Measurements from ENCODE around the gene MYO3A.

The MYO3A gene

DNA sequence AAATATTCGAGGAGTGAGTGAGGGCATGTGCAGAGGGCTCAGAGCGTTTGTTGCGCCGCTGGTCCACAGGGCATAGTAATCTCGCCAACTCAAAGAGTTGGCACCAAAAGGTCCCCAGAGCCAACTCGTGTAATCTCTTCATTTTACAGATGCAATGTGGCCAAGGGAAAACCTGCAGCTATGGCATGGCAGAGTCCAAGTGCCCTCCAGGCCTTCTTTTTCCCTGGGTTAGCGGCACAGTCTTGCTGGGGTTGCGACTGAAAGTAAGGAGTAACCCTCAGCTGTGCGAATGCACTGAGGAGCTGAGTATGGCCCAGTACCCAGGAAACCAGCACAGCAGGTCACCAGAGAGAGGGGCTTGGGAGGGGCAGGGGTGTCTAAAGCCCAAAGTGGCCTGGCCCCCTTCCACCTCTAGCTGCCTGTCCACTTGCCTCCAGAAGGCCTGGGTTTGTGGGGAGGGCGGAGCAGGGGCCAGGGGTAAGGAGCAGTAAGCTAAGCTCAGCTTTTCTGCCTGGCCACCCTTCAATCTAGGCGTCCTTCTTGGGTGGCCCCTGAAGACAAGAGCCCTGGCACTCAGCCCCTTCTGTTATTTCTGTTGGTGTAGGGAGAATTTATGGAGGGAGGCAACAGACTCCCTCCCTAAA is 279.2 kb downstream of the MYO3A start:
- Mint-ChIP-seq H3K4me1 (peaks cover 25% of the 10 kb centered on the region), H3K27ac (no peak overlapping the region), H3K4me3 (no peak overlapping the region), H3K27me3 (peaks cover 39% of the 10 kb centered on the region), H3K9me3 (no peaks in the 10 kb centered on the region), H3K36me3 (no peaks in the 10 kb centered on the region)

DNA sequence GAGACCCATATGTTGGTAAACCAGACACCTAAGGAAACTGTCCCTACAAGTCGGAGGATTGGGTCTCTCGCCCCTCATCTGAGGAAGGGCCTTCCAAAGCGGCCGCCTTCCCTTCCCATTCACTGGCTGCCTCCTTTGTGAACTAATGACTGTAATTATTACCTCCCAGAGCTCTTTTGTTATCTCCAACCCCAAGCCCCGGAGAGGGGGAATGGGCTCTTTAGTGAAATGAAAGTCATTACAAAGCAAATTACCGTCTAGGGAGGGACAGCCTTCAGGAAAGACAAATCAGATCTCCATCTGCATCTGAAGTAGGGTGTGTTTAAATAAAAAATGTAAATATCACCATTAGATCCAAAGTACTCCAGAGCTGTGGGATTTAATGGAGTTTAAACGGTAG is 280.0 kb downstream of the MYO3A start:
- Mint-ChIP-seq H3K4me3 (no peak overlapping the region), H3K36me3 (no peaks in the 10 kb centered on the region), H3K9me3 (no peaks in the 10 kb centered on the region), H3K4me1 (peaks cover 28% of the 10 kb centered on the region), H3K27ac (no peak overlapping the region), H3K27me3 (peaks cover 45% of the 10 kb centered on the region)

DNA sequence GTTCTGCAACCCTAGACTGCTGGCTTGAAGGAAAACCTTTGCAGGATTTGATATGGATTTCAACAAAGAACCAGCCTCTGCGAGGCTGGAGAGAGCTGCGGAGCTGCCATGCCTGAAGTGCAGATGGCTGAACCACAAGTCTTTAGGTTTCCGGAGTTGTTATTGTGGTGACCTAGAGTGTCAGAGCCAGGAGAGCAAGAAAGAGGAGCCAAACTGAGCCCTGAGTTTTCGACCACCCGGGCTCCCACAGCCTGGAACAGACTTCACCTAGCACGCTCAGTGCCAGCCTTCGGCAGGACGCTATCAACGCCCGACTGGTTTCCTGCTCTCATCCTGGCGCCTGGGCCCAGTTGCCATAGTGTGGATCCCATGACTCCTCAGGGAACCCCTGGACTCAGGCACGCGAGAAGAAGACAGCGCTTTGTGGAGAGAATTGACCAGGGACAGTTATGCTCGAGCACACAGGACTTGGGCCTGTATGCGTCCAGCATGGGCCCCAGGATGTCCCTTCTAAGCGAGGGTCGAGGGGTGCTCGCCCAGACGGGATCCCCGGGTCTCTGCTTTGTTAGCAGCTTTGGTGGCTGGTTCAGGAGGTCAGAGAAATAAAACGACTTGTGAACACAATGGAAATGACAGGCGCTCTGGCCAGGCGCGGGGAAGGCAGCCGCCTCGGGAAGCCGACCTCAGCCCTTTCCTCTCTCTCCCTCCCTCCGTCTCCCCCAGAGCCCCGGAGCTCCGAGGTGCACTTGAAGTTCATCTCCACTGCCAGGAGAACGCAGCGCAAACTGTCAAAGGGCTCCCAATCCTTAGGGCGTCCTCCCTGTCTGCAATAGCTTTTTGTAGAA is 280.7 kb downstream of the MYO3A start:
- H3K27me3 Mint-ChIP-seq, result peaks cover 50% of the 10 kb centered on the region
- no peaks in the 10 kb centered on the region for H3K36me3 Mint-ChIP-seq
- no peaks in the 10 kb centered on the region for H3K9me3 Mint-ChIP-seq
- peaks cover 28% of the 10 kb centered on the region for H3K4me1 Mint-ChIP-seq
- H3K27ac Mint-ChIP-seq, result no peak overlapping the region
- H3K4me3 Mint-ChIP-seq, result peak overlapping the region; percentile 76

DNA sequence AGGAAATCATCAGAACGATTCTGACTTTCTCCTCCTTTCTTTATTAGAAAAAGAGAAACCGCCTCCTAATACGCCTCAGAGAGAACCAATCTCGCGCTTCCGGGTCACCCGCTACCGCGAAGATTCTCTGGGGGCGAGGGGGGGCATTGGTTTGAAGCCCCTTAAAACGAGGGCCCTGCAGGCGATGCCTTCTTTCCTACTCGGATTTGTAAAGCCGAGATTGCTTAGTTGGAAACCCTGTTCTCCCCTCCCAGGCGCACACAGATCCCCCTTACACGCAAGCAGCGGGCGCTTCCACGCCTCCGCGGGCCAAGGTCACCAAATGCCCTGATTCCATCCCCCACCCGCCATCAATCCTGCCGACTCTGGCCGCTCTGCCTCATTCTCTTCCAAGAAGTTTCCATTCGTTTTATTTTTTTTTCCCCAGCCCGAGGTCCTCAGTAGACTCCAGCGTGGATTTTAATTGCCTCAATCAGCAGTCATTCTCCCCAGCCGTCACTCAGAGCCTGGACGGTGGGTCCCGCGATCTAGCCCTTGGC is 281.4 kb downstream of the MYO3A start:
- H3K4me3 Mint-ChIP-seq, result peak overlapping the region; percentile 76
- H3K4me1 Mint-ChIP-seq, result peaks cover 28% of the 10 kb centered on the region
- no peak overlapping the region for H3K27ac Mint-ChIP-seq
- H3K27me3 Mint-ChIP-seq, result peaks cover 55% of the 10 kb centered on the region
- no peaks in the 10 kb centered on the region for H3K9me3 Mint-ChIP-seq
- no peaks in the 10 kb centered on the region for H3K36me3 Mint-ChIP-seq

DNA sequence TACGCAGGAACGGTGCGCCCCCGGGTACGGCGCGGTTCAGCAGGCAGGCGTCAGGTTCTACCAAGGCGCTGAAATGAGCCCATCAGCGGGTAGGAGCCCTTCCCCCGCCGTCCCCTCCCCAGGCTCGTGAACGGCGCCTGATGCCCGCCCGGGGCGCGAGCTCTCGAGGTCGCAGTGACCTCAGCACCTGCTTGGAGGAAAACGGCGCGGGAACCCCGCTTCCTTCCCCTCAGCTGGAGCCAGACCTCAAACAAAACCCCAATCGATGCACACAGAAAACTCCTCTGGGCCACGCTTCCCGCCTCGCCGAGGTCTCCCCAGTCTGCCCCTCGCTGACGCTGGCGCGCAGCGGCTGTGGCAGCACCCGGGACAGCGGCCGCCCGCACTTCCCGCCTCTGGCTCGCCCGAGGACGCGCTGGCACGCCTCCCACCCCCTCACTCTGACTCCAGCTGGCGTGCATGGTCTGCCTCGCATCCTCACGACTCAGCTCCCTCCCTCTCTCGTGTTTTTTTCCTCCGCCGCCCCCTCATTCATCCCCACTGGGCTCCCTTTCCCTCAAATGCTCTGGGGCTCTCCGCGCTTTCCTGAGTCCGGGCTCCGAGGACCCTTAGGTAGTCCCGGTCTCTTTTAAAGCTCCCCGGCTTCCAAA is 282.0 kb downstream of the MYO3A start:
- Mint-ChIP-seq H3K27ac (no peak overlapping the region), H3K4me3 (peak overlapping the region; percentile 76), H3K9me3 (no peaks in the 10 kb centered on the region), H3K27me3 (peaks cover 60% of the 10 kb centered on the region), H3K36me3 (no peaks in the 10 kb centered on the region), H3K4me1 (peaks cover 28% of the 10 kb centered on the region)

DNA sequence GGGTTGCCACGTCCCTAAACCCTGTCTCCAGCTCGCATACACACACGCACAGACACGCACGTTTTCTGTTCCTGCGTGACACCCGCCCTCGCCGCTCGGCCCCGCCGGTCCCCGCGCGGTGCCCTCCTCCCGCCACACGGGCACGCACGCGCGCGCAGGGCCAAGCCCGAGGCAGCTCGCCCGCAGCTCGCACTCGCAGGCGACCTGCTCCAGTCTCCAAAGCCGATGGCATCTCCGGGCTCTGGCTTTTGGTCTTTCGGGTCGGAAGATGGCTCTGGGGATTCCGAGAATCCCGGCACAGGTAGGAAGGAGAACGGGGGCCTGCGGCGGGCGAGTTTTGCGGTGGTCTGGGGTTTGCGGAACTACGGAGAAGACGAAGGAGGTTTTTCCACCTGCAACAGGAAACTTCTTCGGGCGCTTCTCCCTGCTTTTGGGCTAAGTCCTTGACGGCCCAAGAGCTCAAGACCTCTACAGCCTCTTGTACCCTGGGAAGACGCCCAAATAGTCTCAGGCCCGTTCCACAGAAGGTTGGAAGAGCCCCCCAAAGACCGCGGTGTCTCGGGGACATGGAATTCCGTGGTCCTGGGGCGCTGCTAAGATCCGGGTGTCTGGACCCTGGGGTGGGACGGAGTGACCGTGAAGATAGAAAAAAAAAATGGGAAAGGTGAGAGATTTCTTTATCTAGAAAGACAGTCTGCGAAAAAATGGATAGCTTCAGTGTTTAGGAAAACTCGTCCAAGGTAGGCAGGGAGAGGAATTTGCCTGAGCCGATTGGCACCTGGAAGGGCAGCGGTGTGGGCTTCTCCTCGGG is 282.8 kb downstream of the MYO3A start, which contains the start of gene GAD2:
Gene GAD2, plus strand, starts transcription at position 190 of the 811 bp plus-strand sequence. Its CDS starts 36 bp downstream, at position 226.
- Mint-ChIP-seq H3K4me3 (peak within 1 kb of the TSS; percentile 76), H3K36me3 (no peaks in the 10 kb centered on the region), H3K4me1 (peaks cover 28% of the 10 kb centered on the region), H3K27me3 (peaks cover 64% of the 10 kb centered on the region), H3K9me3 (no peaks in the 10 kb centered on the region), H3K27ac (peak within 1 kb of the TSS; percentile 17)

DNA sequence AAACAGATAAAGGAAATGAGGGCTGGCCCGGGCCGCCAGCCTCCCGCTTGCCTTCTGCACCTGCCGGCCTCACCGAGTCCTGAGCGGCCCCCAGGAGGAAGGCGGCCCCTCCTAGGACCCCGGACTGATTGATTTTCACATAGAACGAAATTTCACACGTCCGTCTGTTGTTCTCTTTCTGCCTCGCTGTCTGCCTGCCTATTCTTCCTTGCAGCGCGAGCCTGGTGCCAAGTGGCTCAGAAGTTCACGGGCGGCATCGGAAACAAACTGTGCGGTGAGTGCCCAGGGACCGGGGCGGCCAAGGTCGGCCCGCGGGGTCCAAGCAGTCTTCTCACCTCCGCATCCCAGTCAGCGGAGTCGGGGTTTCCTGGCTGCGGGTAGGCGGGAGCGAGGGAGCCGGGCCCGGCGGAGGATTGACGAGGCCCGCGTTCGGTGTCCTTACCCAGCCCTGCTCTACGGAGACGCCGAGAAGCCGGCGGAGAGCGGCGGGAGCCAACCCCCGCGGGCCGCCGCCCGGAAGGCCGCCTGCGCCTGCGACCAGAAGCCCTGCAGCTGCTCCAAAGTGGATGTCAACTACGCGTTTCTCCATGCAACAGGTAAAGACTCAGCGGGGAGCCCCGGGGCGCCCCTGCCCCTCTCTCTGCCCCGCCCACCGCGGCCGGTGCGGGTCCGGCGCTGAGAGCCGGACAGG is 283.5 kb downstream of the MYO3A start:
- Mint-ChIP-seq H3K4me1 (peaks cover 28% of the 10 kb centered on the region), H3K36me3 (no peaks in the 10 kb centered on the region), H3K27ac (no peak overlapping the region), H3K9me3 (no peaks in the 10 kb centered on the region), H3K27me3 (peaks cover 67% of the 10 kb centered on the region), H3K4me3 (peak overlapping the region; percentile 45)

DNA sequence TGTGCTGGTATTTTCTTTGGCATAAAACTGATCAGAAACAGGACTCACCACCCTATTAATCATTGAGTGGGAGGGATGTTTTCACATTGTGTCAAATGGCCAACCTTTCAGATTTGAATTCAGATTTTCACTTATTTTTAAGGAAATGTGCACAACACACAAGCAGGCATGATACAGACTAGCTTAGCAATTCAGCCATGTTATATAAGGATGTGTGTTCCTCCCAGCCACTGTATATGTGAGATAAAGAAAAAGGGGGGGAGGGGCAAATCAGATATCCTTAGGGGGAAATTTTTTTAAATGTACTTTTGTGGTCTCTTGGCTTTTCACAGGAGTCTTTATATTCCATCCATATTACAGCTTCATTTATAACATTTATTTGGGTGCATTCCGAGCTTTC is 285.6 kb downstream of the MYO3A start:
- H3K27me3 Mint-ChIP-seq, result peaks cover 68% of the 10 kb centered on the region
- no peak overlapping the region for H3K27ac Mint-ChIP-seq
- no peaks in the 10 kb centered on the region for H3K9me3 Mint-ChIP-seq
- H3K4me3 Mint-ChIP-seq, result no peak overlapping the region
- H3K4me1 Mint-ChIP-seq, result peaks cover 24% of the 10 kb centered on the region
- H3K36me3 Mint-ChIP-seq, result no peaks in the 10 kb centered on the region

DNA sequence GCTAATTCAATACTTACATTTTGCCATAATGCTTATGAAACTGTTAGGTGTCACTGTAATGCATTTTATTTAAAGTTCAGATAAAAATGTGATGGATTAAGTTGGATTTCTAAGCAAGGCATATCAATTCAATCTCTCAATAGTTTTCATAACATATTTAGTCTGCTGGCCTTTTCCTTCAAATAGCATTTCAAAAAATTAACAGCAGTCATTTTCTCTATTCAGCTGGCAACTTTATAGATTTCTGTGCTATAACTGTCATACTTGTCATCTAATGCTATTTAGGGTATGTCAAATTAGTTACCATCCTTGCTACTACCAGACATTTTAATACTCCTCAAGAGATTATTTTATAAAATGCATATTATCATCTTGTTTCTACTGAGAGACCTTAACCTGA is 286.9 kb downstream of the MYO3A start:
- H3K9me3 Mint-ChIP-seq, result no peaks in the 10 kb centered on the region
- peaks cover 14% of the 10 kb centered on the region for H3K4me1 Mint-ChIP-seq
- no peaks in the 10 kb centered on the region for H3K36me3 Mint-ChIP-seq
- no peak overlapping the region for H3K27ac Mint-ChIP-seq
- H3K4me3 Mint-ChIP-seq, result no peak overlapping the region
- peaks cover 65% of the 10 kb centered on the region for H3K27me3 Mint-ChIP-seq

DNA sequence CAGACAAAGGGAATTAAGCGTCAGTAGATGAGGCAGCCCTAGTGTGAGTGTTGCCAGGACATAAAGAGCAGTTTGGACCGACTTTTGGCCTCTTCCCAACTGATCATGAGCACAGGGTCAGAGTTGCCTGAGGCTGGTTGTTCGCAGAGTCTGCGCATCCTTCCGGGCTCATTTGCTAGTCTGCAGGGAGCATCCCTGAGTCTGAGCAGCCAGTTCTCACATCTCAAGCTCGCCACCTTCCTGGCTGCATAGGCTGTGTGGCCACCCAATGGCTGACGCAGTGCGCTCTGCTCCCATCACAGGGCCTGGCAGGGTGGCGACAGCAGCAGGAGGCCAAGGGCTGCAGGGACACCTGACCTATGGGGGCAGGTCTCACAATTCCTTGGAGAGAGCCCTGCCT is 287.5 kb downstream of the MYO3A start:
- Mint-ChIP-seq H3K4me3 (no peak overlapping the region), H3K36me3 (no peaks in the 10 kb centered on the region), H3K27ac (no peak overlapping the region), H3K9me3 (no peaks in the 10 kb centered on the region), H3K27me3 (peaks cover 65% of the 10 kb centered on the region), H3K4me1 (peaks cover 10% of the 10 kb centered on the region)

DNA sequence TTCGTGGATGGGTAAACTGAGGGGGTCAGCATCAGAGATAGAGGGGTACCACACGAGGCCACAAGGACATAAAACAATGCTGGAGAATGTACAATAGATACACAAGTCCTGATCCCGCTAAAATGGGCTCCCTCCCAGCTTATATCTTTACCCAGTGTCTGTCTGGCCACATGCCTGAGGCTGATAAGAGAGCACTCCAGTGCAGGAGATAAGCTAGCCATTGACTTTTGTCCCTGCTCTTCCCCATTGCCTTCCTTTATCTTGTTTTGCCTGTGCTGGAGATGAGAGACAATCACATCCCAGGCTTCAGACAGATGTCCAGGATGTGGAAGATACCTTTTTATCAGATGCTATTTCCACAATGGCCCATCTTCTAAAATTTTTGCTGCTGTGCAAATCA is 288.5 kb downstream of the MYO3A start:
- Mint-ChIP-seq H3K4me1 (peaks cover 5% of the 10 kb centered on the region), H3K27me3 (peaks cover 59% of the 10 kb centered on the region), H3K36me3 (no peaks in the 10 kb centered on the region), H3K9me3 (no peaks in the 10 kb centered on the region), H3K27ac (no peak overlapping the region), H3K4me3 (no peak overlapping the region)

DNA sequence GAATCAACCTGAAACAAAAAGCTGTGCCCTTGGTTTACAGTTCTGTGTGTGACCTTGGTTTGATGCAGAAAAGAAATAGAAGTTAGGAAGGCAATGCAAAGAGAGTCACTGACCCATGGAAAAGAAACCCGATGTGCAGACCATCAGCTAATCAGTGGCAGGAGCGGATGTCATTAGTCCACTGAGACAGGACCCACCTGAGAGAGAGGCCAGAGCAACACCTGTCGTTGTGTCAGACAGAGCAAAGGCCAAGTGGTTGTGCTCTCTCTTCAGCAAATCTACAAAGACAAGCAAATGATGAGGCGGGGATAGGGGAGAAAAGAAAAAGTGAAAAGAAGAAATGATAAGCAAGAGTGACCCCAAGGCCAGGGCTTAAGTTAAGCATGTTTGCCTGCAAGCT is 291.3 kb downstream of the MYO3A start:
- no peak overlapping the region for H3K4me3 Mint-ChIP-seq
- peaks cover 50% of the 10 kb centered on the region for H3K27me3 Mint-ChIP-seq
- H3K36me3 Mint-ChIP-seq, result no peaks in the 10 kb centered on the region
- no peak overlapping the region for H3K27ac Mint-ChIP-seq
- no peaks in the 10 kb centered on the region for H3K4me1 Mint-ChIP-seq
- H3K9me3 Mint-ChIP-seq, result no peaks in the 10 kb centered on the region

DNA sequence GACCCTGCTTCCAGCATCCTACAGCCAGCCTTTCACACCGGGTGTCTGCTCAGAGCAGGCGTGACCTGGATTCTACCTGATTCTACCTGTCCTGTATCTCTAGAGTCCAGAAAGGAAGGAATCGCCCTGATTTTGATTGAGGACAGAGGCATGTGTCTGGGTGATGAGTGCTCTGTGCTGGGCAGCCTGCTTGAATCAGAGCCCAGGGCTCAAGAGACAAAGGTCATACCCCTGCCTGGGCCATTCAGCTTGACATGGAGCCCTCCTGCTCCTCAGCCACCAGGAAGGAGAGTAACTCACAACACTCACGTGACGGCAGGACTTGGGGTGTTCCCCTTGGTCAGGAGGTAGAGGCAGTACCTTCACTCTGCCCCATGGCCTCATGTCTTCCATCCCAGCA is 293.8 kb downstream of the MYO3A start:
- Mint-ChIP-seq H3K36me3 (no peaks in the 10 kb centered on the region), H3K9me3 (no peaks in the 10 kb centered on the region), H3K27me3 (peaks cover 31% of the 10 kb centered on the region), H3K27ac (no peak overlapping the region), H3K4me3 (no peak overlapping the region), H3K4me1 (no peaks in the 10 kb centered on the region)

DNA sequence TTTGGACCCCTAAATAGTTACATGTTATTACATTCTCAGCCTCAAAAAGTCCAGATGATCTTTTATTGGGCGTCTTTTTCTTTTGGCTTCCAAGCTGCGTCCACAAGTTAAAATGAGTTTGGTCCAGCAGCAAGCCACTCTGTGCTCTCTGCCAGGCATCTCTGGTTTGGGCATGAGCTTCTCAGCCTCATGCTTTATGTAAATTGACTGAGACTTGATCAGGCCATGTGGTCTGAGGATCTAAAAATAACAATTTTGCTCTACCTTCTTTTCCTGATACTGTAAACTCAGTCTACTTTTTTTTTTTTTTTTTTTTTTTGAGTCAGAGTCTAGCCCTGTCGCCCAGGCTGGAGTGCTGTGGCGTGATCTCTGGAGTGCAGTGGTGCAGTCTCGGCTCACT is 298.1 kb downstream of the MYO3A start:
- Mint-ChIP-seq H3K4me3 (no peak overlapping the region), H3K9me3 (no peaks in the 10 kb centered on the region), H3K27me3 (peaks cover 11% of the 10 kb centered on the region), H3K4me1 (no peaks in the 10 kb centered on the region), H3K27ac (no peak overlapping the region), H3K36me3 (no peaks in the 10 kb centered on the region)

DNA sequence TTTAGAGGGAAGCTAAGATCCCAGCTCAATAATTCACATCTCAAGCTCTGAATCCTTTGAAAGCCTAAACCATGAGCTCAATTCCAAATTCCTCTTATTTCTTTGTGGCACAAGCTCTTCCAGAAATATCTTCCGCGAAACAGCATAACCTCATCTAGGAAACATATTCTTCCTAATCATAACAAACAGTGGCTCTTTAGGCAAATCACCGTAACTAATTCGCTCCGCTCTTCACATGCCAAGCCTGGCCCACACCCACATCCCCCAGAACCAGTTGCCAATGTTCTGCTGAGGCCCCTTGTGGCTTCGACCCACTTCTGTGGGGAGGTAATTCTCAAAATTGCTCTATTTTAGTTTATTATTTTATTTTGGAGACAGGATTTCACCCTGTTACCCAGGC is 301.7 kb downstream of the MYO3A start:
- no peaks in the 10 kb centered on the region for H3K4me1 Mint-ChIP-seq
- peaks cover 5% of the 10 kb centered on the region for H3K27me3 Mint-ChIP-seq
- no peak overlapping the region for H3K4me3 Mint-ChIP-seq

More for the DNA sequence above, 301.7 kb downstream of the MYO3A start:
- Mint-ChIP-seq H3K36me3 (no peaks in the 10 kb centered on the region), H3K9me3 (no peaks in the 10 kb centered on the region), H3K27ac (no peak overlapping the region)
